H1 (cell line): ENCODE results near the gene FAAP100. TPM values are rescaled to one million over a fixed set of nuclear protein-coding genes. Genes with fewer than 3 reads are reported as not detected.
A peak's percentile ranks its signal among the peaks of the same experiment; 100 is the strongest.

Experiments used
- KDM4A ChIP-seq: IDR thresholded peaks from one replicate; pipeline ENCODE4 v1.7.1; 2012; ENCODE audit warnings: low read depth, mild to moderate bottlenecking, moderate library complexity, low read length, inconsistent platforms; ENCODE audit not compliant: severe bottlenecking
- NRF1 ChIP-seq: IDR thresholded peaks from 2 replicates; pipeline ENCODE4 v1.6.1; 2011; ENCODE audit warnings: mild to moderate bottlenecking, low read depth, low read length, improper control_type of control experiment
- POLR2A ChIP-seq, 2 experiments: IDR thresholded peaks; 1 replicate in 1 of 2; 2 replicates in 1 of 2; pipeline ENCODE4 v1.6.1; 2011; ENCODE audit warnings: low read depth in 2 of 2, low read length in 2 of 2, mild to moderate bottlenecking in 2 of 2; ENCODE audit errors: control extremely low read depth in 1 of 2
- SIRT6 ChIP-seq: IDR thresholded peaks from one replicate; pipeline ENCODE4 v1.7.1; 2012; ENCODE audit warnings: low read length, inconsistent platforms
- SRF ChIP-seq: IDR thresholded peaks from 2 replicates; pipeline ENCODE4 v1.6.1; 2011; ENCODE audit warnings: mild to moderate bottlenecking, low read depth, low read length, moderate library complexity
- TBP ChIP-seq: IDR thresholded peaks from 2 replicates; pipeline ENCODE4 v1.6.1; 2011; ENCODE audit warnings: low read depth, low read length, improper control_type of control experiment
- polyA plus RNA-seq, 7 experiments: library from polyadenylated mRNA; depleted of rRNA in 3 of 7; stranded (reverse) in 5 of 7; unstranded in 2 of 7; fragments of >200 nt in 5 of 7; fragments of 200-250 nt in 2 of 7; gene quantifications; 1 replicate in 5 of 7; 2 replicates in 1 of 7; 4 replicates in 1 of 7; pipeline versions ENCODE4 v1.2.1 to v1.2.3, GENCODE V29; 2011 to 2013; ENCODE audit warnings: missing spikeins in 2 of 7, mixed read lengths in 2 of 7
- total RNA-seq: library from RNA; stranded (reverse); fragmentation: NEBNext Ultra II Directional; extraction: Animal tissue kit (Norgen Biotek cat#: 25700); gene quantifications from 2 replicates; pipeline ENCODE4 v1.2.1, GENCODE V29; 2021
- TF ChIP-seq, protein P1 (sequence below): IDR thresholded peaks from 2 replicates; pipeline ENCODE4 v1.6.1; 2012; ENCODE audit warnings: inconsistent platforms

Gene FAAP100
- total and polyA plus RNA-seq, 2 of the 8 experiments (the other 6 are each of a cell fraction or from before 2014, with no cell fraction given), result 23.2 to 41.8 TPM

DNA sequence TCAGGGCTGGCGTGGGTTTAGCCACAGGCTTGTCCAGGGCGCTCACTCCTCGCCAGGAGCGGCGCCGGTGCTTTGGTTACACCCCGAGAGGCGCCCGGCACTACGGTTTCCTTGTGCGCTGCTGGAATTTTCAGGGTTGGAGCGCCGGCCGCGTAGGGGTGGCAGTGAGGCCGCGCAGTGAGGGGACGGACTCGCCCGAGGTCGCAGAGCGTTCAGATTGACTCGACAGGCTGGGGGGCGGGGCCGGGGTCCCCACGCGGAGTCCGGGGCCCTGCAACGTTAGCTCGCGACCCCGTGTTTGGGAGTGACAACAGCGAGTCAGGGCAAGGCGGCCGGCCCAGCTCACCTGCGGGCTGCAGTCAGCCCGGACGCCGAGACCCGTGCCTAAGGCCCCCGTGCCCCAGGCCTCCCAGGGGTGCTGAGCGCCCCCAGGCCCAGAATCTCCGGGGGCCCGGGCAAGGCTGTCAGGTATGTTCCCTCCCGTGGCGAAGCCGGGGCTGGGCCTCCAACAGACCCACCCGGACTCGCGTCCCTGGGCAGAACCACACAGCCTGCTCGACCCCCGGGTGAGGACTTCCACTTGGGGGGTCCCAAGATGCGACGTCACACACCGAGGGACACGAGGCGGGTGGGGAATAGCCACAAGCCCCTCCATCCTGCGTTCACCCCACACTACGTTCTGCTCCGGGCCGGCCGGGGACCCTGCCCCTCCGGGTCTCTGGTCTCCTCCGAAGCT, 38.2 kb downstream of the FAAP100 start (continued):
- TF ChIP-seq, protein P1, sequence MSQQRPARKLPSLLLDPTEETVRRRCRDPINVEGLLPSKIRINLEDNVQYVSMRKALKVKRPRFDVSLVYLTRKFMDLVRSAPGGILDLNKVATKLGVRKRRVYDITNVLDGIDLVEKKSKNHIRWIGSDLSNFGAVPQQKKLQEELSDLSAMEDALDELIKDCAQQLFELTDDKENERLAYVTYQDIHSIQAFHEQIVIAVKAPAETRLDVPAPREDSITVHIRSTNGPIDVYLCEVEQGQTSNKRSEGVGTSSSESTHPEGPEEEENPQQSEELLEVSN, result no peak
- TF ChIP-seq SRF (no peak), SIRT6 (no peak), NRF1 (no peak), POLR2A (IDR thresholded peaks at IDR 0.05; ENCODE audit: control extremely low read depth in 1 of 2, low read depth in 2 of 2, low read length in 2 of 2) (no peak), TBP (0 out of 2 replicates have a peak, but pooled peaks have one; percentile 5), KDM4A (peak; percentile 38)
- TF ChIP-seq, all 59 proteins: peak for 4
